HepG2 (cell line): ENCODE results near the gene CXCR5. TPM values are rescaled to one million over a fixed set of nuclear protein-coding genes. Genes with fewer than 3 reads are reported as not detected.

Experiments
- CSRNP1 ChIP-seq: sonication (generic); formaldehyde crosslinking; IDR thresholded peaks from 2 replicates; pipeline ENCODE4 v1.8.1; 2023; ENCODE audit warnings: mild to moderate bottlenecking, missing genetic modification reagents
- KDM3A ChIP-seq: IDR thresholded peaks from 2 replicates; pipeline ENCODE4 v1.6.1; 2018; ENCODE audit warnings: low read depth, missing compliant biosample characterization
- LRRFIP1 ChIP-seq: sonication (generic); formaldehyde crosslinking; conservative IDR thresholded peaks from 2 replicates; pipeline ENCODE4 v1.4.0; 2020; ENCODE audit warnings: missing genetic modification reagents
- PAF1 ChIP-seq: IDR thresholded peaks from 2 replicates; pipeline ENCODE4 v1.6.1; 2016; ENCODE audit warnings: missing genetic modification reagents, missing compliant biosample characterization
- TEF ChIP-seq: sonication (generic); formaldehyde crosslinking; IDR thresholded peaks from 2 replicates; pipeline ENCODE4 v1.5.0; 2020; ENCODE audit warnings: missing genetic modification reagents
- THRA ChIP-seq: sonication (generic); formaldehyde crosslinking; IDR thresholded peaks from 2 replicates; pipeline ENCODE4 v1.4.0; 2020; ENCODE audit warnings: missing genetic modification reagents, borderline replicate concordance
- WIZ ChIP-seq: sonication (generic); formaldehyde crosslinking; IDR thresholded peaks from 2 replicates; pipeline ENCODE4 v1.5.1; 2020; ENCODE audit warnings: mild to moderate bottlenecking, missing genetic modification reagents
- ZBED4 ChIP-seq: sonication (generic); formaldehyde crosslinking; IDR thresholded peaks from 2 replicates; pipeline ENCODE4 v1.4.0; 2020; ENCODE audit warnings: missing genetic modification reagents, borderline replicate concordance
- ZKSCAN1 ChIP-seq: fragments of 150-350 bp; IDR thresholded peaks from 2 replicates; pipeline ENCODE4 v1.6.1; 2014; ENCODE audit warnings: low read length
- ZNF10 ChIP-seq: sonication (generic); formaldehyde crosslinking; IDR thresholded peaks from 2 replicates; pipeline ENCODE4 v1.4.0; 2020; ENCODE audit warnings: mild to moderate bottlenecking, low read depth, missing genetic modification reagents, borderline replicate concordance
- ZNF3 ChIP-seq: IDR thresholded peaks from 2 replicates; pipeline ENCODE4 v1.7.0; 2017; ENCODE audit warnings: inconsistent platforms
- ZNF687 ChIP-seq: sonication (generic); formaldehyde crosslinking; IDR thresholded peaks from 2 replicates; pipeline ENCODE4 v1.5.1; 2020; ENCODE audit warnings: mild to moderate bottlenecking, missing genetic modification reagents, moderate library complexity
- polyA plus RNA-seq, 8 experiments: library from polyadenylated mRNA; depleted of rRNA in 3 of 8; stranded (reverse) in 7 of 8; unstranded in 1 of 8; fragments of >200 nt; fragmentation: Illumina TruSeq in 4 of 8; extraction: Trizol in 4 of 8; gene quantifications; 2 replicates each; pipeline versions ENCODE4 v1.2.1 to v1.2.3, GENCODE V29; 2011 to 2016; ENCODE audit warnings: low read depth in 4 of 8, missing spikeins in 1 of 8, mixed read lengths in 1 of 8; ENCODE audit not compliant: insufficient read depth in 1 of 8
- total RNA-seq, 5 experiments: library from RNA; depleted of rRNA; stranded (reverse); fragments of >200 nt; fragmentation: Illumina TruSeq; extraction: Trizol; gene quantifications; 2 replicates each; pipeline ENCODE4 v1.2.3, GENCODE V29; 2016; ENCODE audit warnings: low read depth in 1 of 5

CXCR5 gene
- total and polyA plus RNA-seq, 2 of the 13 experiments (the other 11 are each of a cell fraction or from before 2014, with no cell fraction given), result not detected

- TF ChIP-seq THRA (CRISPR knock-in tag), result no peak
- no peak for TF ChIP-seq LRRFIP1 (CRISPR knock-in tag)
- no peak for TF ChIP-seq ZNF10 (CRISPR knock-in tag)
- TF ChIP-seq ZNF687 (CRISPR knock-in tag), result 0 out of 2 replicates have a peak, but pooled peaks have one; percentile 9
- peak; percentile 63; the same call in 1 of the 2 replicates for TF ChIP-seq ZKSCAN1
- TF ChIP-seq KDM3A (CRISPR knock-in tag), result no peak
- no peak for TF ChIP-seq CSRNP1 (CRISPR knock-in tag)
- TF ChIP-seq PAF1, result no peak
- TF ChIP-seq WIZ, result no peak
- no peak for TF ChIP-seq ZBED4 (CRISPR knock-in tag)
- no peak for TF ChIP-seq TEF (CRISPR knock-in tag)
- TF ChIP-seq ZNF3 (CRISPR knock-in tag), result no peak
Observed at GRCh38 chr11:118909619-118910308, 26.1 kb downstream of the CXCR5 start (continued).
